Liver (tissue), 2 donors: ENCODE results near the gene RGS7.

Experiments used
- CTCF ChIP-seq: fragments of 150-350 bp; IDR thresholded peaks from 2 replicates; pipeline ENCODE4 v1.5.1; 2017; ENCODE audit warnings: improper control_type of control experiment, low read depth, low read length; ENCODE audit not compliant: missing input control
- MAX ChIP-seq: IDR thresholded peaks from 2 replicates; pipeline ENCODE4 v1.6.1; 2016; ENCODE audit warnings: antibody characterized with exemption
- YY1 ChIP-seq: IDR thresholded peaks from 2 replicates; pipeline ENCODE4 v1.6.1; 2016; ENCODE audit warnings: antibody characterized with exemption, mild to moderate bottlenecking
- donor health status: healthy.

GRCh38 chr1:241396747-241397681, 40.0 kb upstream of the RGS7 start:
- TF ChIP-seq CTCF (no peak), MAX (no peak), YY1 (no peak)
